Kidney capillary endothelial cell (primary cell): ENCODE measurements around the gene PAPOLG.

Experiments
- DNase-seq: peaks from one replicate; pipeline ENCODE4 v3.0.0-alpha.2; 2018; ENCODE audit warnings: low spot score

PAPOLG gene

GRCh38 chr2:60756097-60757087, at the start of gene PAPOLG:
PAPOLG (plus strand) TSS chr2:60756268; CDS start chr2:60756479, 211 bp downstream.
- peak; percentile 94 for DNase-seq

DNA sequence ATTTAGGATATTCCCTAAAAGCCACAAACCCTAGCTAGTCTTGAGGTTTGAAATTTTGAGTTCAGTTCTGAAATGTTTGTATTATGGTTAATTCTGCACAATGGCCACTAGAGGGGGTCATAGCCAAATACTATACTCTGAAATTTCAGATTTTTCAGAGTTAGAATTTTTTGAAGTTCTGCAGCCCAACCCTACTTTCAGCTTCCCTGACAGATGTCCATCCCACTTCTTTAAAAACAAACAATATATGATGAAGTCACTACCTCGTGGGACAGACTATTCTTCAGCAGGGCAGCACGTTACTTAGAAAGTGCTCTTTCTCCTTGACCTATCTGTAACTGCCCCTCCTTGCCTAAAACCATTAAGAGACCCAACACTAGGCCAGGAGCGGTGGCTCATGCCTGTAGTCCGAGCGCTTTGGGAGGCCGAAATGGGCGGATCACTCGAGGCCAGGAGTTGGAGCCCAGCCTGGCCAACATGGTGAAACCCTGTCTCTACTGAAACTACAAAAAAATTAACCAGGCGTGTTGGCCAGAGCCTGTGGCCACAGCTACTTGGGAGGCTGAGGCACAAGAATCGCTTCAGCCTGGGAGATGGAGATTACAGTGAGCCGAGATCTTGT, 48.2 kb upstream of the PAPOLG start:
- peak; percentile 65 for DNase-seq

DNA sequence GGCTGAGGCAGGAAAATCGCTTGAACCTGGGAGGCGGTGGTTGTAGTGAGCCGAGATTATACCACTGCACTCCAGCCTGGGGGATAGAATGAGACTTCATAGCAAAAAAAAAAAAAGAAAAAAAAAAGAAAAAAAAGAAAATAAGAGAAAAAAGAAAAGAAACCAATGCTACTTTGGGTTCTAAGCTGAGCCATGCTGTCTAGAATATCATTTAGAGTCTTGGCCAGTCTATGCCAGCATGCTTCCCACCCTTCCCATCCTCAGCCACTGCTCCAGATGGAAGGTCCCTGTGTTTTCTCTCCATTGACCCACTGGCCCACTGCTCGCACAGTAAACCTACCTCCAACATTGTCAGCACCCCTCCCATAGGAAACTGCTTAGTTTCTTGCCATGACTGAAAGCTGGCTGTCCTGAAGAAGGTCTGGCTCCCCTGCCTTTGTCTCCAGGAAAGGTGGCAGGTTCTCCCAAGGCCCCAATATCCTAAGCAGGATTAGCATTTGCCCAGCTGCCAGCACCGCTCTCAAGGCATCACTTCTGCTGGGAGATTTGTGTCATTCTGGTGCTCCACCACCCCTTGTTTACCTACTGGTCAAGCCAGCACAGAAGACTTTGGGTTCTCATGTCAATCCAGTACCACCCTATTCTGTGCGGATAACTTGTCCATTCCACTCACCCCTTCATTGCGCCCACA, 47.3 kb upstream of the PAPOLG start:
- no peak for DNase-seq

DNA sequence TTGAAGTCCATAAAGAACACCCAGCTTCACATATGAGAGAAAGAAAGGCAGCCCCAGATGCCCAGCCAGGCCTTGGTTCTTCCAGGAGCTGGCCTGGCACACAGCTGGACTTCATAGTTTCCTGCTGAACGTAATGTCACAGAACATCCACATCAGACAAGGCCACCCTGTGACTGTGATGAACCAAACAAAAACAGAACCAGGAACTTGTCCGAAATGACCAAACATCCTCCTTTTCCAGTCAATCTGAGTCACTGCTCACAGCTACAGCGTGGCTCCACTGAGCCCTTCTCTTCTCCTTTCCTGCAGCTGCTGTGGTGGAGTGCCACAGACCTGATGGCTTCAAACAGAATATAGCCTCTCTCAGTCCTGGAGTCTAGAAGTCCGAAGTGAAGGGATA, 45.4 kb upstream of the PAPOLG start:
- DNase-seq: peak; percentile 90

DNA sequence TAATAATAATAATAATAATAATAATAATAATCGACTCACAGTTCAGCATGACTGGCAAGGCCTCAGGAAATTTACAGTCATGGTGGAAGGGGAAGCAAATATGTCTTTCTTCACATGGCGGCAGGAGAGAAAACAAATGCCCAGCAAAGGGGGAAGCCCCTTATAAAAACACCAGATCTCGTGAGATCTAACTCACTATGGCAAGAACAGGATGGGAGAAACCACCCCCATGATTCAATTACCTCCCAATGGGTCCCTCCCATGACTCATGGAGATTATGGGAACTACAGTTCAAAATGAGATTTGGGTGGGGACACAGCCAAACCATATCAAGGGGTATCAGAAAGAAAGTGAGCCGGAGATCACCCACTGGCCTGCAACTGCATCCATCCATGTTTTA, 40.5 kb upstream of the PAPOLG start:
- DNase-seq: no peak

- no peak for DNase-seq
Measured at GRCh38 chr2:60717691-60718090, 38.4 kb upstream of the PAPOLG start.

DNA sequence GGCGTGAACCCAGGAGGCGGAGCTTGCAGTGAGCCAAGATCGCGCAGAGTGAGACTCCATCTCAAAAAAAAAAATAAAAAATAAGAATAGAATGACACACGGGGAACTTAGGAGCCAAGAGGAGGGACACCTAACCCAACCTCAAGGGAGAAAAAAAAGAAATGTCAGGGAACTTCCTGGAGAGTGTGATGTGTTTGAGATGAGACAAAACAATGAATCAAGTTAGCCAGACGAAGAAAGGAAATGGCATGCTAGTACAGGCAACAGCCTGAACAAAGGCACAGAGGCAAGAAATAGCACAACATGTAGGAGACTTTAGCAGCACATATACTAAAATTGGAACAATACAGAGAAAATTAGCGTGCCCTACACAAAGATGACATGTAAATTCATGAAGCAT, 36.7 kb upstream of the PAPOLG start:
- DNase-seq: no peak

DNA sequence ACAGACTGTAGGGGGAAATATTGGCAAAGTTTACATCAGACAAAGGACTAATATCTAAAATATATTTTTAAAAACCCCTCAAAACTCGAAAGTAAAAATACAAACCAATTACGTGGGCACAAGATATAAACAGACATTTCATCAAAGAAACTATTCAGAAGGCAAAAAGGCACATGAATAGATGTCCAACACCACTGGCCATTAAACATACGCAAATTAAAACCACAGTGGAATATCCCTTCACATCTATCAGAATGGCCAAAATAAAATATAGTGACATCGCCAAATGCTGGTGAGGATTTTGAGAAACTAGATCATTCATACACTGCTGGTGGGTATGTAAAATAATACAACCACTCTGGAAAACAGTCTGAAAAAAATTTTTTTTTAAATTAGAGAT, 30.6 kb upstream of the PAPOLG start:
- no peak for DNase-seq

DNA sequence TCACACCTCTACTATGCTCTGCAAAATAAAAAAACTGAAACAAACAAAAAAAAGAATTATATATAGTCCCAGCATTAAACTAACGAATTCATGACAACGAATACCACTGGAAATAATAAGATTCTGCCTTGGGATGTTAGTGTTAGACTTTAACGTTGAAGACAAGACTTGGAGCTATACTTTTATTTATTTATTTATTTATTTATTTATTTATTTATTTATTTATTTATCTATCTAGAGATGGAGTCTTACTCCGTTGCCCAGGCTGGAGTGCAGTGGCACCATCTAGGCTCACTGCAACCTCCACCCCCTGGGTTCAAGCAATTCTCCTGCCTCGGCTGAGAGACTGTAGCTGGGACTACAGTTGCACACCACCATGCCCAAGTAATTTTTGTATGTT, 27.2 kb upstream of the PAPOLG start:
- DNase-seq: no peak

DNA sequence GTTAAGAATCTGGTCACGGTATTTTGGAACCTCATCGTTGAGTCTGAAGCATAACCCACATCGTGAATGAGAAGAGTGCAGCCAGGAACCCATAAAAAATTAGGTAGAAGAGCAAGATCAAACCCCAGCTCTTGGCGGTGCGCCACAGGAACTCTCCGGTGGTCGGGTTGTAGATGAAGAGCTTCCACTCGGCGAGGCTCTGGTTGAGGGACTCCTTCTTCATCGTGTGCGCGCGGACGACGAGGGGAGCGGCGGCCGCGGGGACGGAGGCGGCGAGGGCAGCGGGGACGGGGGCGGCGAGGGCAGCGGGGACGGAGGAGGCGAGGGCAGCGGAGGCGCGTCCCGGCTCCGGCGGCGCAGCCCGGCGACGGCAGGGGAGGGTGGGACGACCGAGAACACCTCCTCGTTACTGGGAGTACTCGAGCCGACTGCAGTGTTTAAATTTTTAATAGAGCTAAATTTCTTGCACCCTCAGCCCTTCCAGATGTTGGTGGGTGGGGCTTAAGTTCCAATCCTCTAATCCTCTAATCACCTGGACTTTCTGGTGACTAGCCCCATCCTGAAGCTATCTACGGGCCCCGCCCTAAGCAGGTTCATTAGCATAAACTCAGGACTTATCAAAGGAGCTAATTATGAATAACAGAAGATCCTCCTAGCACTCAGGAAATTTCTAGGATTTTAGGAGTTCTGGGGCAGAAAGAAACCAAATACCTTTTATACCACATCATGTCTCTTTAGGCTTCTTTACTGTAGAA, 20.4 kb upstream of the PAPOLG start:
- DNase-seq: no peak

DNA sequence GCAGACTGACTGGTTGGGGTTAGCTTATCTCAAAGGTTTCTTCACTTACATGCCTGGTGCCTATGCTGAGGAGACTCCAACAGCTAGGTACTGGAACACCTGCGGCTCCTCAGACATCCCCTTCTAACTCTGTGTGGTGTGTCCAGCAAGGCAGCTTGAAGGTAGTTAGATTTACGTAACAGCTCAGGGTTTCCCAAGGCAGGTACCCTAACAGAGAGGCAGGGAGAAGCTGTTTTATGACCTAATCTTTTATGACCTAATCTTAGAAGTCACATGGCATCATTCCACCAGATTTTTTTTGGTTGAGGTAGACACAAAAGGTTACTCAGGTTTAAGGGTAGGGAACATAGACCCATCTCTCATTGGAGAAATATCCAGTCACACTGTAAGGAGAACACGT, 17.4 kb upstream of the PAPOLG start:
- DNase-seq: no peak

GRCh38 chr2:60739156-60739555, 16.9 kb upstream of the PAPOLG start:
- no peak for DNase-seq

DNA sequence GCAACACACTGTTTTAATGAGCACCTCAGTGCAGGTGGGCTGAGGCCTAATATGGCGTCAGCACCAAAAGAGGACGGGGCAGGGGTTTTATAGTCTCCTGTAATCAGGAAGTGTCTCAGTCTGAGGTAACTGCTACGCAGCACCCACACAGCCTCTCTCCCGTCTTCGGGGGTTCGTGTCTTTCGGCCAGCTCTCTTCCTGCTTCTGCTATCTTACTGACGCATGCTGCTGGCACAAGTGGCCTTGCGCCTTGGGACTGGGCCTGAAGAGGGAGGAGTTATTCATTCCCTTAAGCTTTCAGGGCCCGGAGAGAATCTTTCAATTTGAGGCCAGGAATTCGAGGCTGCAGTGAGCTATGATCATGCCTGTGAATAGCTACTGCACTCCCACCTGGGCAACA, 14.5 kb upstream of the PAPOLG start:
- no peak for DNase-seq

- DNase-seq: no peak
Measured at GRCh38 chr2:60742419-60742818, 13.6 kb upstream of the PAPOLG start.

DNA sequence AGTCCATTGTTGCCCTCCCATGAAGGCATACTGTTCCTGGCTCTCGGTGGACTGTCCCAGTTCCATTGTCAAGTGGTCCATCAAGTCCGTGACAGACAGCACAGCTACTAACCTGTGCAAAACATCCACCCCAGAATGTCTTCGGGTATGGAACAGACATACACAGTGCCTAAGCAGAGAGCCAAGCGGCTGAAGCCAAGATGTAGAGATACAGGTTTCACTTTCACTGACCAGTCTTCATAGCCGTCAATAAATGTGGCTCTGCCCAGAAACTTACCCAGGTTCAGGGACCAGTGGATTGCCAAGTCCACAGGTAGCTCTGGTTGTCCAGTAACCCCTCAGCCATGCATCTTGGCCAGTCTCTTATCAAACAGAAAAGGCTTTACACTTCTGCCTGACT, 10.7 kb upstream of the PAPOLG start:
- no peak for DNase-seq

DNA sequence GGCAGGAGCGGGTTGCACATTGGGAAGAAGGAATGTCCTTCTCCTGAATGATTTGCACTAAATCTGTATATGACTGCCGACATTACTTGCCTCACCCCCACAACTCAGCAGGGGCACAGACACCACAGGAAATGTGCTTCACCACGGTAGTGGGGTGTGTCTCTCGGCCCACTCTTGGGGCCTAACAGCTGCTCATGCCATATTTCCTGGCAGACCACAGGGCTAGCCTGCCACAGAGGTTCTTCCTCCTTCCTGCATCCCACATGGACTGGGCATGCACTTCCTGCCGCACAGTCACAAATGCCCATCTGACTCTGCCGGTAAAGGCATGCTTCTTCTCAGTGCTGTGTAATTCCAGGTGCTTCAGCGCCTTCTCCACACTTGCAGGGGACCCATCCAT, 10.3 kb upstream of the PAPOLG start:
- DNase-seq: no peak

- no peak for DNase-seq
Measured at GRCh38 chr2:60746318-60746717, 9.8 kb upstream of the PAPOLG start.

GRCh38 chr2:60759654-60760053, 3.6 kb downstream of the PAPOLG start:
- DNase-seq: no peak

GRCh38 chr2:60764736-60765534, 8.9 kb downstream of the PAPOLG start:
- no peak for DNase-seq

- DNase-seq: no peak
Measured at GRCh38 chr2:60766283-60766682, 10.2 kb downstream of the PAPOLG start.

GRCh38 chr2:60771508-60771907, 15.4 kb downstream of the PAPOLG start:
- no peak for DNase-seq
